Renal pelvis (tissue), 4 donors: Measurements from ENCODE around the gene MRPS14. TPM values are rescaled to one million over a fixed set of nuclear protein-coding genes. Genes with fewer than 3 reads are reported as not detected.

Experiments
- DNase-seq: peaks from one replicate; pipeline ENCODE4 v3.0.0-alpha.2; 2013
- polyA plus RNA-seq, 3 donors: library from polyadenylated mRNA; unstranded; fragments of 120-200 nt; gene quantifications; one replicate each; pipeline ENCODE4 v1.2.1, GENCODE V29; 2013; ENCODE audit not compliant: insufficient read length in 3 of 3

MRPS14 gene
- polyA plus RNA-seq, 3 donors: 46.4 to 49.1 (median 47.2) TPM

GRCh38 chr1:174990382-174990999, 32.7 kb downstream of the MRPS14 start:
- DNase-seq: no peak

DNA sequence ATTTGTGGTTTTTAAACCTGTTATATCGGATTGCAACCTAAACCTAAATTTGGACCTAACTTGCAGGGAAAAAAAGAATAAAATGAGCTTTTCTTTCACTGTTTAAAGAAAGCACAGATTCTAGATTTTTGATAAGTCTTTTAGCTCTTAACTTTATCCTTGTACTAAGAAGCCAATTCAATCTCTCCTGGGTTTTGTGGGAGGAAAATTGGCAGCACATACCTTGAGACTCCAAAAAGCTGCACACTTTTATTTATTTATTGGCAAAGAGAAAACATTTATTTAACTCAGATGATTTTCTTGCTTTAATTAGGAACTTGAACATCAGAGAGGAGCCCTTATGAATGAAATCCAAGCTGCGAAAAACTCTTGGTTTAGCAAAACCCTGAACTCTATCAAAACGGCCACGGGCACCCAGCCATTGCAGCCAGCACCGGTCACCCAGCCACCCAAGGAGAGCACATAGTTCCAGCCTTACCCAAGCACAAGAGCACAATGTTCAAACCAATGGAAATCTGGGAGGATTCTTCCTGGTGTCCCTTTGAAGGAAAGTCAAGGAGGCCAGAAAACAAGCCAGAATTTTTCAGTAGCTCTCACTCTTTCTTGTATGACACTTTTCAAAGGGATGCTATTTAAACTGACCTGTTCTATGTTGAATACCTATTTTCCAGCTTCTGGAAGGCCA, 33.5 kb downstream of the MRPS14 start:
- no peak for DNase-seq

- DNase-seq: no peak
These were observed 34.2 kb downstream of the MRPS14 start for GRCh38 chr1:174988986-174989385.

- DNase-seq: no peak
These were observed 34.7 kb downstream of the MRPS14 start for GRCh38 chr1:174988539-174988938.

GRCh38 chr1:174984952-174985351, 38.3 kb downstream of the MRPS14 start:
- DNase-seq: no peak

DNA sequence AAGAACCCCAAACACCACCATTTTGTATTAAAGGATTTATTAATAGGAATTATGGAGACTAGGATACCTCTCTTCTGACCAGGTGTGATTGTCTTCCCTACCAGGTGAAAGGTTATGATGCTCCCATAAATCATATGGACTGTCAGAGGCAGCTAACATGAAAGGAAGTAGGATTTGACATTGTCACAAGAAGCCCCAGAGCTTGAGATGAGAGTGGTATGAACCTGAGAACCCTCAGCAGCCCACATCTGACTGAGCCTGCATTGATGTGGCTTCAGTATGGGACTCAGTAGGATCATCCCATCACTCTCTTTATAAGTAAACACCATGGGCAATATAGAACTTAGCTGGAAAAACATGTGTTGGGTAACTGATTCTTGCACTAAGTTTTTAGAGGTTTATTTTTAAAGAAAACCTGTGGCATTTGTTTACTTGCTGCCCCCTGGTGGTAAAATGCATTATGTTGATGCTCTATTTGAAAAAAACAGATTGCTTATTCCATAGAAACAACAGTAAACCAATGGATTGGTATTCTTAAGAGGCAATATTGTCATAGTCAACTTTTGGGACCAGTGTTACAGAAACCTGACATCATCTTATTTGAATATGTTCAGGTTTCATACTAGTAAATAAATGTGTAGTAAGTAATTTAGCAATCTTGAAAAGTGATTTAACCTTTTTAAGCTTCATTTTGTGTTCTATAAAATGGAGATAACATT, 40.1 kb downstream of the MRPS14 start:
- no peak for DNase-seq

GRCh38 chr1:174976436-174977108, 46.7 kb downstream of the MRPS14 start:
- no peak for DNase-seq

DNA sequence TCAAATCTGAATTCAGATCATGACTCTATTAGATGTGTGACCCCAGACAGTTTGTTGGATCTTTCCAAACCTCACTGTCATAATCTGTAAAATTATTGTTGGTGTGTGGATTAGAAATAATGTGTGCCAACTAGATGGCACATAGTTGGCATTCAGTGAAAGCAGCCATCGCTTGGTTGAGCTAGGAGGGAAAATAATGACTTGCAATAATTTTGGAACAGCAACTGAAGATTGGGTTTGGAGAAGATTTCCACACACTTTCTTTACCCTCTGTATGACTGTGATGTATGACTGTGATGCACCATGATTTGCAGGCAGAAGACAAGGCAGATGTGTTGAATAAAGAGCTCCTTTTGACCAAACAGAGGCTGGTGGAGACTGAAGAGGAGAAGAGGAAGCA, 47.5 kb downstream of the MRPS14 start:
- no peak for DNase-seq

- DNase-seq: no peak
These were observed 48.5 kb downstream of the MRPS14 start for GRCh38 chr1:174974711-174975119.

DNA sequence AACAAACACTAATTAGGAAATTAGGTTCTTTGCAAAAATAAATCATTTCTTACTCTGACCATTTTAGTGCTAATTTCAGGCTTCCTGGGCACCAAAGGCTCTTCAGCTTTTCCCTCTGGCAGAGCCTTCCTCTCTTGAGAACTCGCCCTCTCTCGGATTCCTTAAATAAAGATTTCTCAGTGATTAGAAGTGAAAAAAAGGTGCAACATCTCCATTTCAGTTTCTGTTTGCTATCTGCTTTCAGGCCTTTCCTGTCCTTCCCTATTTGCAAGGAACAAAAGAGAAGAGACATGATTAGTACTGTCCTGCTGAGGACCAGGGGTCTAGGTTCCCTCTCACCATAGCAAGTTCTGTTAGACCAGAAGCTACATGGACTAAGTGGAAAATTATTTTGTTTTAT, 51.3 kb downstream of the MRPS14 start:
- no peak for DNase-seq

DNA sequence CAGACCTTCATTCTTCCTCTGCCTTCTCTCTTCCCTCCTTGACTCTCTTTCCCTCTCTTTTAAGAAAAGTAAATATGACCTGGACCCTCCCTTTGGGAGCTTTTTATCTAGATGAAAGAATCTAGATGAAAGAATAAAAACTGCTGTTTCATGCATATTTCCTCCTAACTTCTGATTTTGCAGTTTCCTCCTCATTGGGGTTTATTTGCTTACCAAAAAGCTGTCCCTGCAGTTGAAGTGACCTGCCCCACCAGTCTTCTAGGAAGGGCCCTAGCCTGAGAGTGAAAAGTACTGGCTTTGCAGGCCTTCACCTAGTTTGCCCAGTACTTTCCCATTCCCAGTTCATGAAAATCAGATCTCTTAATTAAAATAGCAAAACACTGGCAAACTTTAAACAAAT, 51.8 kb downstream of the MRPS14 start:
- DNase-seq: no peak

GRCh38 chr1:174969977-174970376, 53.2 kb downstream of the MRPS14 start:
- no peak for DNase-seq

- no peak for DNase-seq
These were observed 54.4 kb downstream of the MRPS14 start for GRCh38 chr1:174968750-174969244.

GRCh38 chr1:174967845-174968705, 55.1 kb downstream of the MRPS14 start:
- no peak for DNase-seq

- DNase-seq: no peak
These were observed 57.1 kb downstream of the MRPS14 start for GRCh38 chr1:174966008-174966572.

DNA sequence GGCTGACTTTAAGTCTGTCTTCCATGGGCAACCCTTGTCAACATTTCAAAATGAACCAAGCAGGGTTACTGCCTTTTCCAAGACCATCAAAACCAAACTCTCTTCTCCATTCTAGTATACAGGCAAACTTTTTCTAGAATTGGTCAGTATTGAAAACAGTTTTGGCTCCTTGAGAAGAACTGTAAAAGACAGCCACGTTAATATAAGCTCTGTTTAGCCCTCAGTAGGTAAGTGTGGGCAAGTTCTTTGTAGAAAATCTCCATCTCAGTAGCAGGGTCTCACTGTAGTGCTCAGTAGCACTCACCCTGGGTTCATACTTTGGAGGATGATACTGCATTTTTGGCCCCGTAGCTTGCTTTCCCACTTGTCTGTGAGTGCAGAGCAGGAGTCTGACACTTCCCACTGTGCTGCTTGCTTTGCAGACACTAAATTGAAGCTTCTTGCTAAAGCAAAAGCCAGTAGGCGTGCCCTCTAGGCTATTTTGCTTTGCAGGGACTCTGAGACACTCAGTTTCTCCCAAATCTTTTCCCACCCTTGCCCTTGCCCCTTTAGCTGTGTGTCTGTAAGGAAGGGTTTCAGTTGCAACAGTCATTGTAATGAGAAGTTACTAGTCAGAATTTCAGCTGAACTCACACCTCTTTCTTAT, 57.7 kb downstream of the MRPS14 start:
- no peak for DNase-seq

GRCh38 chr1:174964972-174965361, 58.3 kb downstream of the MRPS14 start:
- DNase-seq: no peak

- no peak for DNase-seq
These were observed 58.8 kb downstream of the MRPS14 start for GRCh38 chr1:174964261-174964971.

- DNase-seq: no peak
These were observed 59.6 kb downstream of the MRPS14 start for GRCh38 chr1:174963529-174964125.
